ENCODE data around the gene TSG101.
A peak's percentile ranks its signal among the peaks of the same experiment; 100 is the strongest.

The TSG101 gene

GRCh38 chr11:18563090-18563730 lies 36.5 kb upstream of the TSG101 start:
- no peak overlapping the region for H3K4me3 ChIP-seq (replicated peaks; ENCODE audit: low read depth, low read length)
- no peak for DNase-seq (ENCODE audit: extremely low read depth, insufficient read length)
- H3K36me3 ChIP-seq (ENCODE audit: control insufficient read depth, insufficient read depth, low read length), result peaks cover 3% of the 10 kb centered on the region
- no peak for TF ChIP-seq CTCF (IDR thresholded peaks at IDR 0.05; ENCODE audit: insufficient read depth, low read length, poor library complexity, severe bottlenecking)
- H3K27me3 ChIP-seq (replicated peaks; ENCODE audit: control insufficient read depth, insufficient read depth, low read length), result no peaks in the 10 kb centered on the region

- TF ChIP-seq CTCF (IDR thresholded peaks at IDR 0.05; ENCODE audit: insufficient read depth, low read length, poor library complexity, severe bottlenecking), result no peak
- H3K36me3 ChIP-seq (ENCODE audit: control insufficient read depth, insufficient read depth, low read length), result peaks cover 3% of the 10 kb centered on the region
- DNase-seq (ENCODE audit: extremely low read depth, insufficient read length), result no peak
- H3K4me3 ChIP-seq (replicated peaks; ENCODE audit: low read depth, low read length), result no peak overlapping the region
- no peaks in the 10 kb centered on the region for H3K27me3 ChIP-seq (replicated peaks; ENCODE audit: control insufficient read depth, insufficient read depth, low read length)
Observed at GRCh38 chr11:18548001-18548400, 21.3 kb upstream of the TSG101 start.

- Histone ChIP-seq H3K36me3 (ENCODE audit: control insufficient read depth, insufficient read depth, low read length) (peaks cover 3% of the 10 kb centered on the region), H3K4me3 (replicated peaks; ENCODE audit: low read depth, low read length) (no peak overlapping the region), H3K27me3 (replicated peaks; ENCODE audit: control insufficient read depth, insufficient read depth, low read length) (no peaks in the 10 kb centered on the region)
- TF ChIP-seq CTCF (IDR thresholded peaks at IDR 0.05; ENCODE audit: insufficient read depth, low read length, poor library complexity, severe bottlenecking), result peak; percentile 67
- no peak for DNase-seq (ENCODE audit: extremely low read depth, insufficient read length)
Observed at GRCh38 chr11:18540207-18541009, 13.7 kb upstream of the TSG101 start.

GRCh38 chr11:18536209-18536608 lies 9.5 kb upstream of the TSG101 start:
- TF ChIP-seq CTCF (IDR thresholded peaks at IDR 0.05; ENCODE audit: insufficient read depth, low read length, poor library complexity, severe bottlenecking), result no peak
- Histone ChIP-seq H3K36me3 (ENCODE audit: control insufficient read depth, insufficient read depth, low read length) (peaks cover 2% of the 10 kb centered on the region), H3K27me3 (replicated peaks; ENCODE audit: control insufficient read depth, insufficient read depth, low read length) (no peaks in the 10 kb centered on the region), H3K4me3 (replicated peaks; ENCODE audit: low read depth, low read length) (no peak overlapping the region)
- DNase-seq (ENCODE audit: extremely low read depth, insufficient read length), result no peak

GRCh38 chr11:18534245-18534644 lies 7.5 kb upstream of the TSG101 start:
- DNase-seq (ENCODE audit: extremely low read depth, insufficient read length), result no peak
- peaks cover 2% of the 10 kb centered on the region; the same call in 1 of the 2 replicates for H3K36me3 ChIP-seq (ENCODE audit: control insufficient read depth, insufficient read depth, low read length)
- no peak for TF ChIP-seq CTCF (IDR thresholded peaks at IDR 0.05; ENCODE audit: insufficient read depth, low read length, poor library complexity, severe bottlenecking)
- H3K27me3 ChIP-seq (replicated peaks; ENCODE audit: control insufficient read depth, insufficient read depth, low read length), result no peaks in the 10 kb centered on the region
- H3K4me3 ChIP-seq (replicated peaks; ENCODE audit: low read depth, low read length), result no peak overlapping the region

Data from GM06990 (cell line).